Measurements from ENCODE around the gene RBM33. TPM values are rescaled to one million over a fixed set of nuclear protein-coding genes. Genes with fewer than 3 reads are reported as not detected.
"Not testable (repeated sequence)": the region's sequence is repeated elsewhere in the genome, so short reads cannot be mapped to it uniquely, and the experiment has no call there.

RBM33 gene
- total RNA-seq, 2 experiments from 2014 or later = 75.6 to 102 TPM

GRCh38 chr7:155813546-155814315 lies 169.3 kb downstream of the RBM33 start:
- H3K27me3 Mint-ChIP-seq = peaks cover 55% of the 10 kb centered on the region
- peaks cover 8% of the 10 kb centered on the region for H3K4me1 Mint-ChIP-seq
- H3K4me3 Mint-ChIP-seq = no peak overlapping the region
- H3K36me3 Mint-ChIP-seq = no peaks in the 10 kb centered on the region
- H3K27ac Mint-ChIP-seq = no peak overlapping the region
- DNase-seq (no peak), ATAC-seq (no peak)
- H3K9me3 Mint-ChIP-seq (ENCODE audit: low read depth) = no peaks in the 10 kb centered on the region
- CTCF ChIA-PET = interaction anchor here (0.7 to 2.1 kb wide), 7 partner anchors 17 to 940 kb away, joined by 3 to 5 read pairs (median 3); no protein-coding TSS in a partner anchor

GRCh38 chr7:155814316-155815276 lies 170.1 kb downstream of the RBM33 start:
- Mint-ChIP-seq H3K9me3 (ENCODE audit: low read depth) (no peaks in the 10 kb centered on the region), H3K27me3 (peaks cover 46% of the 10 kb centered on the region), H3K4me1 (peaks cover 7% of the 10 kb centered on the region), H3K4me3 (no peak overlapping the region), H3K27ac (no peak overlapping the region), H3K36me3 (no peaks in the 10 kb centered on the region)
- CTCF ChIA-PET = interaction anchor here (0.9 to 1.0 kb wide), 2 partner anchors 17 to 216 kb away, joined by 3 read pairs; no protein-coding TSS in a partner anchor
- DNase-seq (no peak), ATAC-seq (no peak)

GRCh38 chr7:155815332-155816191 lies 171.1 kb downstream of the RBM33 start:
- no peaks in the 10 kb centered on the region for H3K9me3 Mint-ChIP-seq (ENCODE audit: low read depth)
- no peak overlapping the region for H3K4me3 Mint-ChIP-seq
- H3K27ac Mint-ChIP-seq = peak overlapping the region; percentile 48

GRCh38 chr7:155816192-155816508 lies 171.7 kb downstream of the RBM33 start:
- H3K4me1 Mint-ChIP-seq = peaks cover 7% of the 10 kb centered on the region
- H3K4me3 Mint-ChIP-seq = no peak overlapping the region
- peaks cover 37% of the 10 kb centered on the region for H3K27me3 Mint-ChIP-seq
- H3K36me3 Mint-ChIP-seq = no peaks in the 10 kb centered on the region
- DNase-seq (no peak), ATAC-seq (no peak)
- CTCF ChIA-PET = interaction anchor here (1.4 kb wide), 1 partner anchor 17 kb away, joined by 4 read pairs; no protein-coding TSS in a partner anchor
- H3K9me3 Mint-ChIP-seq (ENCODE audit: low read depth) = no peaks in the 10 kb centered on the region
- H3K27ac Mint-ChIP-seq = no peak overlapping the region

More at GRCh38 chr7:155815332-155816191, 171.1 kb downstream of the RBM33 start:
- peak; percentile 79 for ATAC-seq
- DNase-seq = peak; percentile 75
- peaks cover 7% of the 10 kb centered on the region for H3K4me1 Mint-ChIP-seq
- H3K27me3 Mint-ChIP-seq = peaks cover 42% of the 10 kb centered on the region
- no peaks in the 10 kb centered on the region for H3K36me3 Mint-ChIP-seq
- CTCF ChIA-PET = interaction anchor here (0.9 to 1.4 kb wide), 2 partner anchors 16 to 18 kb away, joined by 3 to 4 read pairs; no protein-coding TSS in a partner anchor

GRCh38 chr7:155816996-155817395 lies 172.5 kb downstream of the RBM33 start:
- H3K9me3 Mint-ChIP-seq (ENCODE audit: low read depth) = no peaks in the 10 kb centered on the region
- CTCF ChIA-PET = interaction anchor here (1.4 kb wide), 1 partner anchor 18 kb away, joined by 4 read pairs; no protein-coding TSS in a partner anchor
- peaks cover 6% of the 10 kb centered on the region for H3K4me1 Mint-ChIP-seq
- peaks cover 28% of the 10 kb centered on the region for H3K27me3 Mint-ChIP-seq
- no peaks in the 10 kb centered on the region for H3K36me3 Mint-ChIP-seq
- no peak overlapping the region for H3K4me3 Mint-ChIP-seq
- H3K27ac Mint-ChIP-seq = no peak overlapping the region
- ATAC-seq (no peak), DNase-seq (no peak)

- ATAC-seq, CTCF ChIA-PET: not testable (repeated sequence)
Measured at GRCh38 chr7:155817515-155817914, 173.1 kb downstream of the RBM33 start.

GRCh38 chr7:155818154-155818819 lies 173.8 kb downstream of the RBM33 start:
- Mint-ChIP-seq H3K27me3 (peaks cover 22% of the 10 kb centered on the region), H3K4me1 (peaks cover 4% of the 10 kb centered on the region), H3K27ac (no peak overlapping the region), H3K9me3 (ENCODE audit: low read depth) (no peaks in the 10 kb centered on the region), H3K36me3 (no peaks in the 10 kb centered on the region), H3K4me3 (no peak overlapping the region)
- no peak for DNase-seq
- no peak for ATAC-seq
- CTCF ChIA-PET = no interaction called here

More at GRCh38 chr7:155817515-155817914, 173.1 kb downstream of the RBM33 start:
- H3K9me3 Mint-ChIP-seq (ENCODE audit: low read depth); H3K4me3 Mint-ChIP-seq; H3K4me1 Mint-ChIP-seq; H3K27ac Mint-ChIP-seq; H3K36me3 Mint-ChIP-seq; DNase-seq: not testable (repeated sequence)
- peaks cover 27% of the 10 kb centered on the region for H3K27me3 Mint-ChIP-seq

GRCh38 chr7:155818820-155819168 lies 174.3 kb downstream of the RBM33 start:
- Mint-ChIP-seq H3K4me1 (peaks cover 4% of the 10 kb centered on the region), H3K27me3 (peaks cover 18% of the 10 kb centered on the region), H3K4me3 (no peak overlapping the region), H3K36me3 (no peaks in the 10 kb centered on the region), H3K27ac (no peak overlapping the region), H3K9me3 (ENCODE audit: low read depth) (no peaks in the 10 kb centered on the region)
- ATAC-seq (no peak), DNase-seq (no peak)
- CTCF ChIA-PET = no interaction called here

GRCh38 chr7:155819186-155819585 lies 174.7 kb downstream of the RBM33 start:
- Mint-ChIP-seq H3K4me3 (no peak overlapping the region), H3K27ac (no peak overlapping the region), H3K4me1 (peaks cover 4% of the 10 kb centered on the region), H3K27me3 (peaks cover 14% of the 10 kb centered on the region), H3K9me3 (ENCODE audit: low read depth) (no peaks in the 10 kb centered on the region), H3K36me3 (no peaks in the 10 kb centered on the region)
- DNase-seq (no peak), ATAC-seq (no peak)
- CTCF ChIA-PET = no interaction called here

GRCh38 chr7:155820246-155820645 lies 175.8 kb downstream of the RBM33 start:
- H3K9me3 Mint-ChIP-seq (ENCODE audit: low read depth) = no peaks in the 10 kb centered on the region
- no peak for ATAC-seq
- no peak overlapping the region for H3K27ac Mint-ChIP-seq
- peaks cover 18% of the 10 kb centered on the region for H3K27me3 Mint-ChIP-seq
- peaks cover 4% of the 10 kb centered on the region for H3K4me1 Mint-ChIP-seq
- no peaks in the 10 kb centered on the region for H3K36me3 Mint-ChIP-seq
- CTCF ChIA-PET = no interaction called here
- no peak overlapping the region for H3K4me3 Mint-ChIP-seq
- no peak for DNase-seq

GRCh38 chr7:155820788-155821187 lies 176.3 kb downstream of the RBM33 start:
- H3K4me3 Mint-ChIP-seq = no peak overlapping the region
- H3K27me3 Mint-ChIP-seq = peaks cover 16% of the 10 kb centered on the region
- no peak for DNase-seq
- H3K36me3 Mint-ChIP-seq = no peaks in the 10 kb centered on the region
- H3K27ac Mint-ChIP-seq = no peak overlapping the region
- no peaks in the 10 kb centered on the region for H3K9me3 Mint-ChIP-seq (ENCODE audit: low read depth)
- no peak for ATAC-seq
- H3K4me1 Mint-ChIP-seq = no peaks in the 10 kb centered on the region
- CTCF ChIA-PET = no interaction called here

- peaks cover 20% of the 10 kb centered on the region for H3K27me3 Mint-ChIP-seq
- no peak overlapping the region for H3K27ac Mint-ChIP-seq
- H3K36me3 Mint-ChIP-seq = no peaks in the 10 kb centered on the region
- no peak overlapping the region for H3K4me3 Mint-ChIP-seq
- H3K4me1 Mint-ChIP-seq = no peaks in the 10 kb centered on the region
- CTCF ChIA-PET = interaction anchor here (0.5 kb wide), 1 partner anchor 302 kb away, joined by 3 read pairs; no protein-coding TSS in a partner anchor
- no peaks in the 10 kb centered on the region for H3K9me3 Mint-ChIP-seq (ENCODE audit: low read depth)
- no peak for ATAC-seq
- DNase-seq = no peak
Measured at GRCh38 chr7:155821851-155822250, 177.4 kb downstream of the RBM33 start.
